A673 (cell line): ENCODE results near the gene ZNF780B.

Source experiments
- EZH2 ChIP-seq: fragments of 200-600 bp; sonication (generic); IDR thresholded peaks from 2 replicates; pipeline ENCODE4 v1.6.1; 2017; ENCODE audit warnings: borderline replicate concordance, low read depth, mild to moderate bottlenecking, mixed read lengths, antibody characterized with exemption, low read length; ENCODE audit not compliant: poor library complexity, severe bottlenecking
- TF ChIP-seq, protein P1 (sequence below): fragments of 300-800, 200-600 bp; sonication (generic); conservative IDR thresholded peaks from 2 replicates; pipeline ENCODE4 v1.5.1; 2017; ENCODE audit warnings: low read depth, mild to moderate bottlenecking, antibody characterized with exemption, low read length, moderate library complexity, mixed read lengths

DNA sequence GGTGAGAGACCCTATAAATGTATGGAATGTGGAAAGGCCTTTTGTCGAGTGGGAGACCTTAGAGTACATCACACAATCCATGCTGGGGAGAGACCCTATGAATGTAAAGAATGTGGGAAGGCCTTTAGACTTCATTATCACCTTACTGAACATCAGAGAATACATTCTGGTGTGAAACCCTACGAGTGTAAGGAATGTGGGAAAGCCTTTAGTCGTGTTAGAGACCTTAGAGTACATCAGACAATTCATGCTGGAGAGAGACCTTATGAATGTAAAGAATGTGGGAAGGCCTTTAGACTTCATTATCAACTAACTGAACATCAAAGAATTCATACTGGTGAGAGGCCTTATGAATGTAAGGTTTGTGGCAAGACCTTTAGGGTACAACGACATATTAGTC is 42.0 kb downstream of the ZNF780B start:
- TF ChIP-seq, protein P1, sequence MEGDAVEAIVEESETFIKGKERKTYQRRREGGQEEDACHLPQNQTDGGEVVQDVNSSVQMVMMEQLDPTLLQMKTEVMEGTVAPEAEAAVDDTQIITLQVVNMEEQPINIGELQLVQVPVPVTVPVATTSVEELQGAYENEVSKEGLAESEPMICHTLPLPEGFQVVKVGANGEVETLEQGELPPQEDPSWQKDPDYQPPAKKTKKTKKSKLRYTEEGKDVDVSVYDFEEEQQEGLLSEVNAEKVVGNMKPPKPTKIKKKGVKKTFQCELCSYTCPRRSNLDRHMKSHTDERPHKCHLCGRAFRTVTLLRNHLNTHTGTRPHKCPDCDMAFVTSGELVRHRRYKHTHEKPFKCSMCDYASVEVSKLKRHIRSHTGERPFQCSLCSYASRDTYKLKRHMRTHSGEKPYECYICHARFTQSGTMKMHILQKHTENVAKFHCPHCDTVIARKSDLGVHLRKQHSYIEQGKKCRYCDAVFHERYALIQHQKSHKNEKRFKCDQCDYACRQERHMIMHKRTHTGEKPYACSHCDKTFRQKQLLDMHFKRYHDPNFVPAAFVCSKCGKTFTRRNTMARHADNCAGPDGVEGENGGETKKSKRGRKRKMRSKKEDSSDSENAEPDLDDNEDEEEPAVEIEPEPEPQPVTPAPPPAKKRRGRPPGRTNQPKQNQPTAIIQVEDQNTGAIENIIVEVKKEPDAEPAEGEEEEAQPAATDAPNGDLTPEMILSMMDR = no peak
- TF ChIP-seq EZH2 = no peak
